Stimulated activated CD8-positive, alpha-beta memory T cell treated with anti-CD3 and anti-CD28 coated beads, Interleukin-7, amount 100 ng/mL, for 4 hours (primary cell): Measurements from ENCODE around the gene EML5.

Experiments
- DNase-seq, 2 donors: peaks; one replicate each; pipeline ENCODE4 v3.0.0-alpha.2; 2020; ENCODE audit warnings: low read depth in 2 of 2

The EML5 gene

DNA sequence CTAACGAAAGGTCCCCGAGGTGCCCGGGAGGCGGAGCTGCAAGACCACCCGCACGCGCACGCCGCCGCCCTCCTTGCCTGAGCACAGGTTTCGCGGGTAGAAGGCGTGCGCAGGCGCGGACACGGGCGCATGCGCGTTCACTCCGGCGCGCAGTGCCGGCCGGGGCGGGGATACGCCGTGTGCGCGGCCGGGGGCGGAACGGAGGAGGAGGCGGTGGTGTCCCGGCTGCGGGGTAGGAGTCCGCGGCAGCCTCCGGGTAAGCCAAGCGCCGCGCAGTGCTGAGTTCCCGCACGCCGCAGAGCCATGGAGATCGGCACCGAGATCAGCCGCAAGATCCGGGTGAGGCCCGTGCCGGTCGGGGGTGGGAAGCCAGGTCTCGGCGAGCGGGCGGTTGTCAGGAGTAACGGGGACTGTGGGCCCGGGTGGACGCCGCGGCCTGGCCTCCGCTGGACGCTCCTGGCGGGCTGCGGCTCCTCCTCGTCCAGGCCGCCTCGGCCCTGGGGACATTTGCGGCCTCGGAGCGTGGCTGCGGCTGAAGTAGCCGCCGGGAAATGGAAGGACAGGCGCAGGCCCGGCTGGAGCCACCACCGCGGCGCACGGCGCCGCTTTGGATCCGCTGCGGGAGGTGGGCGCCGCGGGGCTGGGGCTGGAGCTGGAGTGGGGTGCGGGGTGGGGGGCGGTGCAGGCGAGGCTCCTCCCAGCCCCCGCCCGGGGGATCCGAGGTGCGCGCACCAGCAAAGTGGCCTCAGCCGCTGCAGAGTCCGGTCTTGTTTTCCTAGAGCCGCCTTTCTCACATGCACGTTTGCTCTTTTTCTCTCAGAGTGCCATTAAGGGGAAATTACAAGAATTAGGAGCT is 229.7 kb downstream of the EML5 start, which contains the start of gene ZC3H14:
TSS of gene ZC3H14 (plus strand) at position 207 of the 856 bp plus-strand sequence. CDS start at position 304, 97 bp downstream.
- DNase-seq = peak; percentile 76 to 83

DNA sequence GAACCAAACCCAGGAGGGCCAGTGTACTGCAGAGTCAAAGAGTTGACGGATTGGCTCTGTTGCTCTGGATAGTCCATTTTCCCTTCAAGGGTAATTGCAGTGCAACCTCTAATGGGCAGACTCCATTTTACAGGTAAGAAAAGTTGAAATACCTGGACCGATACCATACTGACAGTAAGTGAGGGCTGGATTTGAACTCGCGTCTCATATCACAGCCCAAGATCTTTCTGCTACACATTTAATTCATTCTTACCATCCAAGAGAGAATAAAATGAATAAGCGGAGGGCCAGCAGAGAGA is 230.3 kb downstream of the EML5 start:
- DNase-seq = no peak
